Kidney (tissue), 14 donors: ENCODE measurements around the gene SFSWAP. TPM values are rescaled to one million over a fixed set of nuclear protein-coding genes. Genes with fewer than 3 reads are reported as not detected.
A peak's percentile ranks its signal among the peaks of the same experiment; 100 is the strongest.

Source experiments
- DNase-seq, 5 donors: peaks; one replicate each; pipeline ENCODE4 v3.0.0-alpha.2; 2013 to 2020
- FAIRE-seq: peaks from 2 replicates; lab custom pipeline; 2012; peaks lifted over from hg19 to GRCh38; lab: Jason Lieb, UNC
- H3K27ac ChIP-seq, 2 donors: one replicate each; pipeline ENCODE4 v1.7.0; 2013; ENCODE audit warnings: low read depth in 2 of 2, low read length in 2 of 2, inconsistent platforms in 1 of 2
- H3K27me3 ChIP-seq: one replicate; pipeline ENCODE4 v1.7.1; 2013; ENCODE audit warnings: low read length, inconsistent platforms; ENCODE audit not compliant: control insufficient read depth, insufficient read depth
- H3K36me3 ChIP-seq, 3 donors: one replicate each; pipeline versions ENCODE4 v1.7.0 to v1.7.1; 2013; ENCODE audit warnings: low read length in 3 of 3, control low read depth in 1 of 3, inconsistent platforms in 1 of 3; ENCODE audit not compliant: insufficient read depth in 3 of 3, control insufficient read depth in 2 of 3
- H3K4me1 ChIP-seq, 3 donors: one replicate each; pipeline versions ENCODE4 v1.7.0 to v1.7.1; 2013; ENCODE audit warnings: low read length in 3 of 3, inconsistent platforms in 1 of 3, low read depth in 1 of 3; ENCODE audit not compliant: control insufficient read depth in 2 of 3, insufficient read depth in 2 of 3
- H3K4me3 ChIP-seq, 3 donors: one replicate each; pipeline versions ENCODE4 v1.7.0 to v1.8.1; 2013; ENCODE audit warnings: low read length in 3 of 3, control low read depth in 1 of 3, inconsistent platforms in 1 of 3
- H3K9ac ChIP-seq, 3 donors: one replicate each; pipeline versions ENCODE4 v1.7.0 to v1.7.1; 2013; ENCODE audit warnings: low read length in 3 of 3, control low read depth in 1 of 3, inconsistent platforms in 1 of 3
- H3K9me3 ChIP-seq, 3 donors: one replicate each; pipeline versions ENCODE4 v1.7.0 to v1.7.1; 2013; ENCODE audit warnings: low read length in 3 of 3, control low read depth in 1 of 3, inconsistent platforms in 1 of 3; ENCODE audit not compliant: control insufficient read depth in 2 of 3, insufficient read depth in 1 of 3
- CTCF ChIP-seq: IDR thresholded peaks from 3 replicates; pipeline ENCODE4 v1.5.1; 2012; ENCODE audit warnings: mild to moderate bottlenecking, moderate library complexity, borderline replicate concordance; ENCODE audit not compliant: insufficient read depth; ENCODE audit errors: extremely low read depth
- intact Hi-C: fragments of 100-400 bp; cut with DNase I; formaldehyde crosslinking; loops from one replicate; pipeline ENCODE4 v1.11.1; 2022
- polyA plus RNA-seq: library from polyadenylated mRNA; stranded (reverse); fragments of 350-450 nt; fragmentation: Illumina TruSeq; extraction: RNeasy Lipid Tissue Mini Kit (QIAGEN cat#74804); gene quantifications from one replicate; pipeline ENCODE4 v1.2.3, GENCODE V29; 2014; ENCODE audit warnings: low read depth, low replicate concordance; ENCODE audit not compliant: insufficient read depth
- total RNA-seq: library from RNA; stranded (reverse); fragmentation: NEBNext Ultra II Directional; extraction: Animal tissue kit (Norgen Biotek cat#: 25700); gene quantifications from one replicate; pipeline ENCODE4 v1.2.1, GENCODE V29; 2021
- donor health status: control.
- donor health status: control.
- donor health status: control.
- donor health status: control.
- donor health status: control.
- donor health status: DM: yes; HTN: yes; CAD: no.
- donor health status: Normal renal cell carcinoma (clear cell type).

Gene SFSWAP
- total and polyA plus RNA-seq, 2 donors from 2014 or later, result 13.9 to 46.2 TPM

DNA sequence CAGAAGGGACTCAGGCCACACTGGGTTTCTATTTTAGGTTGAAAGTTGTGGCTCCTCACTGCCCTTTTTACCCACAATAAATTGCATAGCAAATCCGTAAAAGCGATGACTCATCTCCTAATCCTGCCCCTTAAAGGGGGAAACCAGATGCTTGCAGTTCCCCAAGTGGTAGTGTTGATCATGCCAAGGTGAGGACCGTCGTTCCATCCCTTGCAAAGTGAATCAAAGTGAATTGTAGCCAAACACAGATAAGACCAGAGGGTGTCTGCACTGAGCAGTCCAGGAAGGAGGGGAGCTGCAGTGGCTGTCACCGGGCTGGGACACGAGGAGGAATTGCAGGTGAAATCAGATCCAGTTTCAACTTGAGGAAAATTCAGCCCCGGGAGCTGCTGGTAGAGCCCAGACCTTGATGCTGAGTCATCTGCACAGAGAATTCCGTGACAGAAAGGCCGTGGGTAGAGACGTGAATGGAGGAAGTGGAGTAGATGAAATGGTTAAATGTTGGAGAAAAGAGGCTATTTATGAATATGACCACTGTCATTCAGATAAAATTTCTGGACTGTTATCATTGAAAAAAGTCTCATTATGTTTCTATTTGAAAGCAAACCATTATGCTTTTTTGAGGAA, 73.1 kb downstream of the SFSWAP start:
- Histone ChIP-seq H3K4me1 (no peaks in the 10 kb centered on the region), H3K9ac (no peak overlapping the region), H3K36me3 (peaks cover 0 to 25% (median 13%) of the 10 kb centered on the region in 3 donors), H3K9me3 (no peaks in the 10 kb centered on the region), H3K27ac (no peak overlapping the region), H3K27me3 (no peaks in the 10 kb centered on the region), H3K4me3 (no peak overlapping the region)
- FAIRE-seq, result no peak
- intact Hi-C loops, result no loop called here
- TF ChIP-seq CTCF, result no peak
- DNase-seq, result no peak

GRCh38 chr12:131784909-131785762, 74.2 kb downstream of the SFSWAP start:
- H3K9me3 ChIP-seq, result no peaks in the 10 kb centered on the region
- no peak for TF ChIP-seq CTCF
- no peak overlapping the region for H3K4me3 ChIP-seq
- H3K36me3 ChIP-seq, result peaks cover 5 to 28% (median 18%) of the 10 kb centered on the region in 3 donors
- intact Hi-C loops, result no loop called here
- H3K27me3 ChIP-seq, result no peaks in the 10 kb centered on the region
- FAIRE-seq, result no peak
- DNase-seq, result peak in 1 of 5 donors; percentile 49
- no peaks in the 10 kb centered on the region for H3K4me1 ChIP-seq
- no peak overlapping the region for H3K9ac ChIP-seq
- no peak overlapping the region for H3K27ac ChIP-seq

GRCh38 chr12:131785763-131786330, 75.0 kb downstream of the SFSWAP start:
- peaks cover 7 to 31% (median 22%) of the 10 kb centered on the region in 3 donors for H3K36me3 ChIP-seq
- no peak overlapping the region for H3K4me3 ChIP-seq
- no peaks in the 10 kb centered on the region for H3K4me1 ChIP-seq
- TF ChIP-seq CTCF, result no peak
- FAIRE-seq (no peak), DNase-seq (peak in 1 of 5 donors; percentile 48)
- no peak overlapping the region for H3K9ac ChIP-seq
- H3K9me3 ChIP-seq, result no peaks in the 10 kb centered on the region
- intact Hi-C loops, result no loop called here
- H3K27me3 ChIP-seq, result no peaks in the 10 kb centered on the region
- no peak overlapping the region for H3K27ac ChIP-seq
